Right forelimb (tissue), 1 donor: Measurements from ENCODE around the gene DDI1.

Experiments
- DNase-seq: peaks from one replicate; pipeline ENCODE4 v3.0.0-alpha.2; 2018

DDI1 gene

GRCh38 chr11:104036588-104036987, at the start of gene DDI1:
Gene DDI1 (plus strand): TSS chr11:104036640. CDS start chr11:104036823, 183 bp downstream.
- DNase-seq, result no peak

GRCh38 chr11:103987629-103988594, 48.5 kb upstream of the DDI1 start:
- DNase-seq, result no peak

GRCh38 chr11:103988595-103988969, 47.9 kb upstream of the DDI1 start:
- no peak for DNase-seq

GRCh38 chr11:103993507-103993906, 42.9 kb upstream of the DDI1 start:
- no peak for DNase-seq

- no peak for DNase-seq
These were observed 42.3 kb upstream of the DDI1 start for GRCh38 chr11:103994094-103994493.

- DNase-seq, result no peak
These were observed 41.9 kb upstream of the DDI1 start for GRCh38 chr11:103994518-103994917.

GRCh38 chr11:103995896-103996295, 40.5 kb upstream of the DDI1 start:
- DNase-seq, result no peak

- no peak for DNase-seq
These were observed 39.4 kb upstream of the DDI1 start for GRCh38 chr11:103997082-103997481.

- DNase-seq, result no peak
These were observed 37.5 kb upstream of the DDI1 start for GRCh38 chr11:103998826-103999508.

GRCh38 chr11:104000798-104001197, 35.6 kb upstream of the DDI1 start:
- no peak for DNase-seq

GRCh38 chr11:104001561-104002056, 34.8 kb upstream of the DDI1 start:
- DNase-seq, result no peak

- no peak for DNase-seq
These were observed 32.9 kb upstream of the DDI1 start for GRCh38 chr11:104003491-104003890.

- no peak for DNase-seq
These were observed 31.1 kb upstream of the DDI1 start for GRCh38 chr11:104005234-104005855.

- no peak for DNase-seq
These were observed 26.7 kb upstream of the DDI1 start for GRCh38 chr11:104009744-104010143.

- DNase-seq, result no peak
These were observed 25.4 kb upstream of the DDI1 start for GRCh38 chr11:104011044-104011443.

- no peak for DNase-seq
These were observed 20.6 kb upstream of the DDI1 start for GRCh38 chr11:104015649-104016415.

GRCh38 chr11:104024572-104024971, 11.9 kb upstream of the DDI1 start:
- no peak for DNase-seq

GRCh38 chr11:104028476-104029263, 7.8 kb upstream of the DDI1 start:
- no peak for DNase-seq

GRCh38 chr11:104033134-104033533, 3.3 kb upstream of the DDI1 start:
- no peak for DNase-seq

- DNase-seq, result no peak
These were observed 2.9 kb upstream of the DDI1 start for GRCh38 chr11:104033561-104033960.

GRCh38 chr11:104036995-104037394, 555 bp downstream of the DDI1 start:
- DNase-seq, result no peak

GRCh38 chr11:104041792-104042191, 5.4 kb downstream of the DDI1 start:
- no peak for DNase-seq
